GM19452 (cell line): Measurements from ENCODE around the gene FSIP2.

Experiments
- ATAC-seq: cut with Tn5 transposase; IDR thresholded peaks from one replicate; pipeline ENCODE4 v1.9.1; 2021; ENCODE audit not compliant: unreplicated experiment

FSIP2 gene

GRCh38 chr2:185738679-185739472 lies at the start of gene FSIP2:
Gene FSIP2, plus strand, starts transcription at chr2:185738804. Its CDS starts 91 bp downstream, at chr2:185738895.
- peak; percentile 97 for ATAC-seq

DNA sequence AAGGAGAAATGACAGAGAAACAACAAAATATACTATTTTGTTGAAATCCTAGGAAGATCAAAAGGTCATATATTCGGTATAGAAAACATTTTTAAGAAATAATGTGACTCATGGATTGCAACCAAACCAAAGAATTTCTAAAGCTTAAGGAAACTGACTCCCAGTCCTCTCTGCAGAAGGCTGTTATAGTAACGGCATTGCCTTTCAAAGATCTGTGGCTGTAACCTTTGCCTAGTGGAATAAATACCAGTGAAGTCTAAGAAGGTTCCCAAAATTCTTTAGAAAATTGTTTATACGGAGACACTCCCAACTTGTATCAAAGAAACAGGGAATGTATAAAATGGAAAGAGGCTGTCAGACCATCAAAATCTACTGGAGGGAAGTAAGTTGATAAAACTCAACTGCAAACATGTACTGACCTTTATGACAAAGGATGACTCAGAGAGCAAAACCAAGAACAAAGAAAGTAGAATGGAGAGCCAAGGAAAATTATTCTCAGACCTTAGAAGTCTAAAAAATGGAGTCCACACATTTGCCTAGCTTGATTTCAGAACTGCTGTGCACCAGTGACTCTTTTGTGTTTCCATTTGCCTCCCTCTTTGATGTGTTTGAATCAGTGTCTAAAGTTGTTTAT lies 48.6 kb upstream of the FSIP2 start:
- no peak for ATAC-seq

- no peak for ATAC-seq
Observed at GRCh38 chr2:185695711-185696235, 42.8 kb upstream of the FSIP2 start.

DNA sequence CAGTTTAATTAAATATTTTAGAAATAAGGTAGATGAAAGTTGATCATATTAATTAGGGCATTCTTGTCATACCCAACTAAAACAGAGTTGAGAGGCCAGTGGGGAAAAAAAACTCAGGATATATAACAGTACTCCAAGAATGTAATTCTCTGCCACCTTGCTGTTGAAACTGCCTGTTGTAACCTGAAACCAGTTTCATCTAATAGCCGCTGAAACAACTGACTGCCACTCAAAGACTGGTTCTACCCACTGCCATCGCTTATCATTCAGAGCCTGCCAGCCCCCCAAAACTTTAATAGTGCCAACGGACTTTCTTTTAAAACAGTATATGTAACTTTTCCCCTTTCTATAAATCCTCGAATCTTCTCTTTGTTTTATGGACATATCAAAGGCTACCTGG lies 37.7 kb upstream of the FSIP2 start:
- no peak for ATAC-seq

GRCh38 chr2:185734658-185735057 lies 3.9 kb upstream of the FSIP2 start:
- no peak for ATAC-seq

GRCh38 chr2:185736210-185736609 lies 2.4 kb upstream of the FSIP2 start:
- no peak for ATAC-seq

GRCh38 chr2:185745864-185746859 lies 7.6 kb downstream of the FSIP2 start:
- no peak for ATAC-seq

DNA sequence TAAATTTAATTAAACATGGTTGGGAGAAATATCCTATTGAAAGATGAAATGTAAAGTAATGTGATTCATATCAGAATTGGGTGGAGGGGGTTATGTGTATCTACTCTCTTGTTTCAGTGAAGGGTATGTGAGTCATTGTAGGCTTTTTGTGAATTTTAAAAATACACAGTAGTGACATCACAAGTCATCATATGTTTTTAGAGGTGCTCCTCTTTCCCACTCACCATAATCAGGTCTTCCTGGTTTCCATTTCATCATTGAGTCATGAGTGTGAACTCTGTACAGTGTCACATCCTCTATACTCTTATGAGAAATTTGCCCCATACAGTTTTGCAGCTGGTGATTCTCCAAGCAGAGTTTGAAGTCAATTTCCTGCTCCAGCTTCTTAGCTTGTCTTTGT lies 18.8 kb downstream of the FSIP2 start:
- ATAC-seq: no peak

DNA sequence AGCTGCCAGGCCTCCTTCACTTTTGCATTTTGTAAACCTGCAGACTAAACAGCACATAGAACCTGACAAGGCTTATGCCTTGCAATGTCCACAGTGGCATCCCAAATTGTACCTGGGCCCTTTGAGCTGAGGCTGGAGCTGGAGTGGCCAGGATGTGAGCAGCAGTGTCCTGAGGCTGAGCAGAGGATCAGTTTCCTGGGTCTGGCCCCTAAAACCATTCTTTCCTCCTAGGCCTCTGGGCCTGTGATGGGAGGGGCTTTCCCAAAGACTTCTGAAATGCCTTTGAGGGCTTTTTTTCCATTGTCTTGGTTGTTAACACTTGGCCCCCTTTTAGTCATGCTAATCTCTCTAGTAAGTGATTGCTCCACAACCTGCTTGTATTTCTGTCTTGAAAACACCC lies 32.8 kb downstream of the FSIP2 start:
- no peak for ATAC-seq

GRCh38 chr2:185780890-185781289 lies 42.3 kb downstream of the FSIP2 start:
- no peak for ATAC-seq

DNA sequence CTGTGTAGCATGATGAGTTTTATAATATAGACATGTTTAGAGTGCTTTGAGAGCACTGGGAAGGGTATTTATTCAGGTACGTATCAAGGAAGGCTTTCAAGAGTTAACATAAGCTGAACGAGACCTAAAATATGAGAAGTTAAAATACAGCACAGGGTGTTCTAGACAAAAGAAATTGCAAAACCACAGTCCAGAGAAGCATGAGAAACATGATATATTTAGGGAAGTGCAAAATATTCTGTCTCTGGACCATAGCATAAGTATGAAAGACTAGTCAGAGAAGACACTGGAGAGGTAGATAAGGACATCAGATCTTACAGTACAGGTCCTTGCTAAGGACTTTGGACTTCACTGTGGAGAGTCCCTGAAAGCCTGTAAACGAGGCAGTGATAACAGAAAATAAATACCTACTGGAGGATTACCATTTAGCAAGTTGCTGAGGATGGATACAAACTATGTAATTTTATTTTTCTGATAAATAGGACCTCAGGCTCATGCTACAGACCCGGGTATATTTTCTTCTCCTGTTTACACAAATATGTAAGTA lies 43.7 kb downstream of the FSIP2 start:
- no peak for ATAC-seq

GRCh38 chr2:185785156-185785555 lies 46.6 kb downstream of the FSIP2 start:
- no peak for ATAC-seq

DNA sequence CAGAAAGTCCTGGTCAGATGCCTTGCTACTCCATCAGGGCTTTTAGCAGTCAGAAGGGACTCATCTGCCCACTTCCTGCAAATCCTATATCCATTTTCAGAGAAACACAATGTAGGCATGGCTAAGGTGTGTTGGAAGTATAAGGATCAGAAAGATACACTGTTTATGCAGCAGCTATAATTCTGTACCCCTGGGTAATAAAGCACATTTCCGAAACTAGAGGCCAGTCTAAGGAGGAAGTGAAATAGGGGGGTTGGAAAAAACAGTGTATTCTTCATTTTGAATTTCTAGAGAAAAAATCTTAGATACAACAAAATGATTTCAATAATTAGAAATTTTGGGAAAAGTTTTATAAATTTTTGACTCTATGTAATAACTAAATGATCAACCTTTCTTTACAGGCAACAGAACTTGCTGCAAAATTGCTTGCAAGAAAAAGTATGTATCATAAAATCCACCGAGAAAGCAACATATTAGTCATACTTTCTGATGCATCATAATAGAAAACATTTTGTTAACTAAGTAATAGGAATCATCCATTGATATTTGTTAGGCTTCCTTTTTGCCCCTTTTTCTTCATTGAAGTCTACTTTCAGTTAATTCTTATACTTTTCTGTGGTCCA lies 47.4 kb downstream of the FSIP2 start:
- ATAC-seq: peak; percentile 74

DNA sequence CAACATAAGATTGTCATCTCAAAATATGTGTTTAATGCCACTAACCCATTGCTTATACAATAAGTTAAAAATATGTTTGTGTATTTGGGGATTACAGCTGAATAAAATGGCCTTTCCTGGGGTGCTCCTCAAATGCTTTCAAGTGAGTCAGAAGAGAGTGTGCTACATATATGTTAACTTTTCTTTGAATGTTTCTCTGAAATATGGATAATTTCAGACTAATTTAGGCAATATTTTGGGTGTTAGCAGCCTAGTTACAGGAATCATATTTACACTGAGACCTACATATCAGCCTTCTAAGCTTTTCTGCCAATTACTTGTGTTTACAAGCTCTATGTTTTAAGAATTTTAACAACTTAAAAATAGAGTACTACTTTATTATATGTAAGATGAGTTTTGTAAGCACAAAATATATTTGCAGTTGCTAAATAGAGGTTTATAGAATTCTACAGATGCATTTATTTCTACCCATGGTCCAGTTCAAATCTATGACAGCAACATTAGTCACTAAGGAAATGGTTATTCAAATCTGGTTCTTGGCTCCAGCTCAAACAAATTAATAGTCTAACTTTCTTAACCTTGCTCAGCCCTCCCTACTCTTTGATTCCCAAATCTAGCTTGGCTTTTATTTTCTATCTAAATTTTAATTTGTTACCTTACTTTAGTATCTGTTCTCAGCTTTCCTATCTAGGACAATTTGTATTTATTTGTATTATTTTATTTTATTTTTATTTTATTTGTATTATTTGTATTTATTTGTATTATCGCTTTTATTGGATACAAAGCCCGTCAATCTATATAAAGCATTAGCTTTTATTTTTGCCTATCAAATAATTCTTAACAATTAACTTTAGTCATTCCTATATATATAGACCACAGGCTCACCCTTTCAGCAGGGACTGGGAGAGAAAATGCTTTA lies 48.9 kb downstream of the FSIP2 start:
- ATAC-seq: no peak

- no peak for ATAC-seq
Observed at GRCh38 chr2:185790361-185790760, 51.8 kb downstream of the FSIP2 start.

GRCh38 chr2:185793532-185794345 lies 55.1 kb downstream of the FSIP2 start:
- no peak for ATAC-seq

DNA sequence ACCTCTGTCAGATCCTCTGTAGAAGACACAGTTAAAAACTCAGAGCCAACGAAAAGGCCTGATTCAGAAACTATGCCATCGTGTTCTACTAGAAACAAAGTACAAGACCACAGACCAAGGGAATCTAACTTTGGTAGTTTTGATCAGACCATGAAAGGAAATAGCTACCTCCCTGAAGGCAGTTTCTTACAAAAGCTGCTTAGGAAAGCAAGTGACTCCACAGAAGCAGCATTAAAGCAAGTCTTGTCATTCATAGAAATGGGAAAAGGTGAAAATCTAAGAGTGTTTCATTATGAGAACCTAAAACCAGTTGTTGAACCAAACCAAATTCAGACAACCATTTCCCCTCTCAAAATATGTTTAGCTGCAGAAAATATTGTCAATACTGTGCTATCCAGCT lies 58.2 kb downstream of the FSIP2 start:
- no peak for ATAC-seq

GRCh38 chr2:185802926-185803325 lies 64.3 kb downstream of the FSIP2 start:
- ATAC-seq: no peak

DNA sequence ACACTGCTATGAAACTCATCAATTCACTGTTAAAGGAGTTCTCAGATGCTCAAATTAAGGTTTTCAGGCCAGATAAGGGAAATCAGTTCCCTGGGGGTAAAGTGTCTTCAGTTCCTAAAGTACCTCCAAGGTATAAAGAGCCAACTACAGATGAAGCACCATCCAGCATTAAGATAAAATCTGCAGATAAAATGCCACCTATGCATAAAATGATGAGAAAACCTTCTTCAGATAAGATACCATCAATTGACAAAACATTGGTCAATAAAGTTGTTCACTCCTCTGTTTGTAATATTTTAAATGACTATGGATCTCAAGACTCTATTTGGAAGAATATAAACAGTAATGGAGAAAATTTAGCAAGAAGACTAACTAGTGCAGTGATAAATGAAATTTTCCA lies 68.2 kb downstream of the FSIP2 start:
- ATAC-seq: no peak
